ENCODE results near the gene C8G.

GRCh38 chr9:136994180-136994887, 49.3 kb downstream of the C8G start:
- TF ChIP-seq POLR2A (IDR thresholded peaks at IDR 0.05; ENCODE audit: low read depth, low read length): no peak
- TF ChIP-seq, protein P1, sequence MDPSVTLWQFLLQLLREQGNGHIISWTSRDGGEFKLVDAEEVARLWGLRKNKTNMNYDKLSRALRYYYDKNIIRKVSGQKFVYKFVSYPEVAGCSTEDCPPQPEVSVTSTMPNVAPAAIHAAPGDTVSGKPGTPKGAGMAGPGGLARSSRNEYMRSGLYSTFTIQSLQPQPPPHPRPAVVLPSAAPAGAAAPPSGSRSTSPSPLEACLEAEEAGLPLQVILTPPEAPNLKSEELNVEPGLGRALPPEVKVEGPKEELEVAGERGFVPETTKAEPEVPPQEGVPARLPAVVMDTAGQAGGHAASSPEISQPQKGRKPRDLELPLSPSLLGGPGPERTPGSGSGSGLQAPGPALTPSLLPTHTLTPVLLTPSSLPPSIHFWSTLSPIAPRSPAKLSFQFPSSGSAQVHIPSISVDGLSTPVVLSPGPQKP (IDR thresholded peaks at IDR 0.05; ENCODE audit: borderline replicate concordance, low read depth, low read length): no peak
- no peak for TF ChIP-seq CTCF (conservative IDR thresholded peaks at IDR 0.05; ENCODE audit: low read depth, low read length)
- no peak for TF ChIP-seq SMC3 (IDR thresholded peaks at IDR 0.05; ENCODE audit: low read depth, low read length)
- no peak for TF ChIP-seq RAD21 (IDR thresholded peaks at IDR 0.05; ENCODE audit: low read length)
- no peak for TF ChIP-seq MAFK (IDR thresholded peaks at IDR 0.05; ENCODE audit: low read depth, low read length)
- TF ChIP-seq RCOR1 (IDR thresholded peaks at IDR 0.05; ENCODE audit: insufficient replicate concordance, low read length): no peak
- no peak for TF ChIP-seq FOS (IDR thresholded peaks at IDR 0.05; ENCODE audit: low read depth, low read length)
- TF ChIP-seq RFX5 (IDR thresholded peaks at IDR 0.05; ENCODE audit: low read depth, low read length): no peak
- no peak for TF ChIP-seq CEBPB (IDR thresholded peaks at IDR 0.05; ENCODE audit: low read depth, low read length)
- TF ChIP-seq, protein P2, sequence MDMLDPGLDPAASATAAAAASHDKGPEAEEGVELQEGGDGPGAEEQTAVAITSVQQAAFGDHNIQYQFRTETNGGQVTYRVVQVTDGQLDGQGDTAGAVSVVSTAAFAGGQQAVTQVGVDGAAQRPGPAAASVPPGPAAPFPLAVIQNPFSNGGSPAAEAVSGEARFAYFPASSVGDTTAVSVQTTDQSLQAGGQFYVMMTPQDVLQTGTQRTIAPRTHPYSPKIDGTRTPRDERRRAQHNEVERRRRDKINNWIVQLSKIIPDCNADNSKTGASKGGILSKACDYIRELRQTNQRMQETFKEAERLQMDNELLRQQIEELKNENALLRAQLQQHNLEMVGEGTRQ (IDR thresholded peaks at IDR 0.05; ENCODE audit: low read depth, low read length): no peak
- no peak for TF ChIP-seq BHLHE40 (IDR thresholded peaks at IDR 0.05; ENCODE audit: low read depth, low read length)
- TF ChIP-seq CHD1 (IDR thresholded peaks at IDR 0.05; ENCODE audit: low read depth, low read length): no peak
- TF ChIP-seq NFE2L2 (IDR thresholded peaks at IDR 0.05; ENCODE audit: low read depth, low read length): no peak

Measured in IMR-90 (cell line).